ENCODE results near the gene TMBIM6.

DNA sequence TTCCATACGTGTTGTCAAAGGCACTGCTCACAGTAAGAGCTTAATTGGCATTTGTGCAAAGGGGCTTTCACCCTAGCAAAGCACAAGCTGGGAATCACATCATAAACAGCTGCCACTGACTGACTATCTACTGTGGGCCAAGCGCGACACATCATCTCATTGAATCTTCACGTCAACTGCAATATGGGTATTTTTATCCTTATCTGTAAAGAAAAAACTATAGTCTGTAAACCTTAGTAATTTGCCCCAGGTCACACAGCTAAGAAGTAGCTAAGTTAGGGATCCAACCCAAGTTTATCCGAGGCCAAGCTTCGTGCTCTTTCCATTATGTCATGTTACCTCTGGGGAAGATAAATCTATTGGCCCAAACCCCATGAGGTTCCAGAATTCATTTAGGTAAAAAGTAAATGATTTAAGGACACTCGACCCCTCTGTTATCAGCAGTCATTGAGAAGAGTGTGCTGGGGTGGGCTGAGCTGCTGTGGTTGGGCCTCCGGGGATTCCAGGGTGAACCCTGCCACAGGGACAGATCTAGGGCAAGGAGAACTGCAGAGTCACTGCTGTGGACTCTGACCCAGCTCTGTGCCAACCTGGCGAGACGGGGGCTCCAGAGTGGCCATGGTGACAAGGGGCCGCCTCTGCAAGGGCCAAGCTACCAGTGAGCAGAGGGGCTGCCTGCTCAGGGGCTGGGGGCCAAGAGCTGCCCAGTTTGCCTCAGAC is 59.2 kb downstream of the TMBIM6 start:
- TF ChIP-seq, protein P1, sequence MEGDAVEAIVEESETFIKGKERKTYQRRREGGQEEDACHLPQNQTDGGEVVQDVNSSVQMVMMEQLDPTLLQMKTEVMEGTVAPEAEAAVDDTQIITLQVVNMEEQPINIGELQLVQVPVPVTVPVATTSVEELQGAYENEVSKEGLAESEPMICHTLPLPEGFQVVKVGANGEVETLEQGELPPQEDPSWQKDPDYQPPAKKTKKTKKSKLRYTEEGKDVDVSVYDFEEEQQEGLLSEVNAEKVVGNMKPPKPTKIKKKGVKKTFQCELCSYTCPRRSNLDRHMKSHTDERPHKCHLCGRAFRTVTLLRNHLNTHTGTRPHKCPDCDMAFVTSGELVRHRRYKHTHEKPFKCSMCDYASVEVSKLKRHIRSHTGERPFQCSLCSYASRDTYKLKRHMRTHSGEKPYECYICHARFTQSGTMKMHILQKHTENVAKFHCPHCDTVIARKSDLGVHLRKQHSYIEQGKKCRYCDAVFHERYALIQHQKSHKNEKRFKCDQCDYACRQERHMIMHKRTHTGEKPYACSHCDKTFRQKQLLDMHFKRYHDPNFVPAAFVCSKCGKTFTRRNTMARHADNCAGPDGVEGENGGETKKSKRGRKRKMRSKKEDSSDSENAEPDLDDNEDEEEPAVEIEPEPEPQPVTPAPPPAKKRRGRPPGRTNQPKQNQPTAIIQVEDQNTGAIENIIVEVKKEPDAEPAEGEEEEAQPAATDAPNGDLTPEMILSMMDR (IDR thresholded peaks at IDR 0.05; ENCODE audit: insufficient read depth, low read length, poor library complexity, severe bottlenecking) = no peak
- no peak for TF ChIP-seq EZH2phosphoT487 (conservative IDR thresholded peaks at IDR 0.05; ENCODE audit: low read length)
